AG08396 (cell line): Measurements from ENCODE around the gene TLK1.
"Not testable (repeated sequence)": the region's sequence is repeated elsewhere in the genome, so short reads cannot be mapped to it uniquely, and the experiment has no call there.

Experiments
- DNase-seq: peaks from one replicate; pipeline ENCODE4 v3.0.0; 2012; ENCODE audit warnings: low spot score, mixed read lengths

TLK1 gene

DNA sequence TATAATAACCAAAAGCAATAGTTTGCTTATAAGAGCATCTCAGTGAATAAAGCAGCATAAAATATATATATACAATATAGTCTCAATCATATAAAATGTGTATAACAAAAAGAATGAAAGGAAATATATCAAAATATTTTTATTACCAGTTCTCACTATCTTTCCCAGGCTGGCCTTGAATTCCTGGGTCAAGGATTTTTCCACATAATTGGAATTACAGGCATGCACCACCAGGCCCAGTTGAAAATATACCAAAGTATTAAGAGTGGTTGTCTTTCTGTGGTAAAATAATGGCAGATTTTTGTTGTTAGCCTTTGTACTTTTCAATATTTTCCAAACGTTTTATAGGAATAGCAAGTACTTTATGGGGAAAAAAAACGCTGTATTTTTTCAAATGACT lies 8.6 kb upstream of the TLK1 start:
- DNase-seq: no peak

DNA sequence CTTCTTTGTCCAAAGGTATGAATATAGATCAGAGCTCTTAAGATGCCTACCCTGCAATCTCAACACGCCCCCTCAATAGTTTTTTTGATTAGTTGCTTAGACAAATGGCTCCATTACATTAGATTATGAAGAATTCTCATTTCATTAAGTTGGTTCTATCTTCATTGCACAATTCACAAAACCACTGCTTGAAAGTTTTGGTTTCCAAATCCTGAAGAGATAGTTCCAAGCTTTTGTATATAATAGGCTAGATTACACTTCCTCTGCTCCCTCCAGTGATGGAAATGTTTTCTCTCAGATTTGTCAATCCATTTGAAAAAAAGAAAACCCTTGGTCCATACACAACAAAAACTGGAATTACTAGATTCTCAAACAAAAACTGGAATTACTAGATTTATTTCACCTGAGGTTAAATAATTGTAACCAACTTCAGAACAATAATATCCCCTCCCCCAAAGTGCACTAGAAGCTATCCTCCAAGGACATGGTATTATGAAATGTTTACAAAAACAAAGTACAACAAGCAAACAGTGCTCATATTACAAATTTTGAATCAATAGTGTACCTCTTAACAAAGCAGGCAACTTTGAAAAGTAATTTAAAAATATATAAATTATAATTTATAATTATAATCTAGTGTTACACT lies 6.8 kb upstream of the TLK1 start:
- no peak for DNase-seq

DNA sequence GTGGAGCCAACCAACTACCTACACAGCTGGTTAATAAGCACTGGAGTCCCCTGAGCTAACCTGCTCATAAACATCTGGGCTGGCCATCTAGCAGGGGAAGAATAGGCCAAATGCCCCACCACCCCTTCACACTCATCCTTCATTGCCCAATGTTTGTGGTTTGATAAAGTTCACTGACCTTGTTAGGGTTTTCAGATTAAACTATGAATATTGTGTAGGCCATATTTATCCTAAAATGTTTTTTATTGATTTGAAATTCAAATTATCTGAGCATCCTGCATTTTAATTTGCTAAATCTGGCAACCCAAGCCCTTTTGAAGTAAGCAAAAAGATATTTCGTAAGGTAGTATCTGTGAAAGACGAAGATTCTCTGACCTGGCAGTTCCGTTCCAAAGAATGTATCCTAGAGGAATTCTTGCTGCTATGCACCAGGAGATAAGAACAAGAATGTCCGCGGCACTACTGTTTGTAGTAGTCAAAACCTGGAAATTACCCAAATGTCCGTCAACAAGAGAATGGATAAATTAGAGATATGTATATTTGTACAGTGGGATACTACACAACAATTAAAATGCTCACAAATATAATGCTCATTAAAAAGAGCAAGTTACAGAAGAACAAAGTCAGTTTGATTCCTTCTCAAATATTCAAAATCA lies 5.8 kb upstream of the TLK1 start:
- DNase-seq: no peak

DNA sequence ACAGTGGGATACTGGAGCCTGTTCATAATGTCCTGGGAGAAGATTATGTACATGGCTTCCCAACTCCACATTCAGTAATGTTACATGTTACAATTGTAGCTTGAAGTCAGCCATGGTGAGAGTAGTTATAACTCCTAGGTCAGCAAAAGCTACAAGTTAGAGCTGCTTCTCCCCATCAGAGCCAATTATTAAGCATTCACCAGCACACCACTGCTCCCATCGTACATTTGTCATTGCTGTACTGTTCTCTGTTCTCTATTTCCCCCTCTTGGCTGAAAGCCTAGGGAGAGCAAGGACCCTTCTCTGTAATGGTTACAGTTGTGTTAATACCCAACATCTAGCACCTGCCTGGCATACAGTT lies 5.3 kb upstream of the TLK1 start:
- DNase-seq: no peak

DNA sequence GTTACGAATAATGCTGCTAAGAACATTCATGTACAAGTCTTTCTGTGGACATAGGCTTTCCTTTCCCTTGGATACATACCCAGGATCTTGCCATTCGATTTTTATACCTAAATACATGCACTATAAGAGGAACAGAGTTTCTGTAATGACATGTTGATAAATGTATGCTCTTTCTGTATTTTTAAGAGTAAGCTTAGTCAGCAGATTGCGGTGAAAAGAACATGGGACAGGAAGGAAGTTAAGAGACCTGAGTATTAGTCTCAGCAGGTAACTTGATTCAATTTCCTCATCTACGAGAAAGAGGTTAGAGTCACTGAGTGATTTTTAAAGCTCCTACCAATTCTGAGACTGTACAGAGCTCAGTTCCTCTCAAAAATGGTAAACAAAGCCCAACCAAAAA lies 2.6 kb upstream of the TLK1 start:
- no peak for DNase-seq

DNA sequence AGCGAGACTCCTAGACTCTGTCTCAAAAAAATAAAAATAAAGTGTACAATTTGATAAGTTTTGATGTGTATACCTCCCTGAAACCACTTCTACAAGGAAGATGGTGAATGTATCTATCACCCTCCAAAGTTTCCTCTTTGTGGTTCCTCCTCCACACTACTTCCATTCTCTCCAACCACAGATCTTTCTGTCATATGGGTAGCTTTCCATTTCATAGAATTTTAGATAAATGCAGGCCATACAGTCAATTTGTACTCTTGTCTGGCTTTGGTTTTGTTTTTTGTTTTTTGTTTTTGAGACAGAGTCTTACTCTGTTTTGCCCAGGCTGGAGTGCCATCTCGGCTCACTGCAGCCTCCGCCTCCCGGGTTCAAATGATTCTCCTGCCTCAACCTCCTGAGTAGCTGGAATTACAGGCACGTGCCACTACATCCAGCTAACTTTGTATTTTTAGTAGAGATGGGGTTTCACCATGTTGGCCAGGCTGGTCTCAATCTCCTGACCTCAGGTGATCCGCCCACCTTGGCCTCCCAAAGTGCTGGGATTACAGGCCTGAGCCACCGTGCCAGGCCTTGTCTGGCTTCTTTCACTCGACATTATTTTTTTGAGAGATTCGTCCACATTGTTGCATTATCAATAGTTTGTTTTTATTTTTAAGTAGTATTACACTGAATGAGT lies 2.0 kb upstream of the TLK1 start:
- DNase-seq: not testable (repeated sequence)

DNA sequence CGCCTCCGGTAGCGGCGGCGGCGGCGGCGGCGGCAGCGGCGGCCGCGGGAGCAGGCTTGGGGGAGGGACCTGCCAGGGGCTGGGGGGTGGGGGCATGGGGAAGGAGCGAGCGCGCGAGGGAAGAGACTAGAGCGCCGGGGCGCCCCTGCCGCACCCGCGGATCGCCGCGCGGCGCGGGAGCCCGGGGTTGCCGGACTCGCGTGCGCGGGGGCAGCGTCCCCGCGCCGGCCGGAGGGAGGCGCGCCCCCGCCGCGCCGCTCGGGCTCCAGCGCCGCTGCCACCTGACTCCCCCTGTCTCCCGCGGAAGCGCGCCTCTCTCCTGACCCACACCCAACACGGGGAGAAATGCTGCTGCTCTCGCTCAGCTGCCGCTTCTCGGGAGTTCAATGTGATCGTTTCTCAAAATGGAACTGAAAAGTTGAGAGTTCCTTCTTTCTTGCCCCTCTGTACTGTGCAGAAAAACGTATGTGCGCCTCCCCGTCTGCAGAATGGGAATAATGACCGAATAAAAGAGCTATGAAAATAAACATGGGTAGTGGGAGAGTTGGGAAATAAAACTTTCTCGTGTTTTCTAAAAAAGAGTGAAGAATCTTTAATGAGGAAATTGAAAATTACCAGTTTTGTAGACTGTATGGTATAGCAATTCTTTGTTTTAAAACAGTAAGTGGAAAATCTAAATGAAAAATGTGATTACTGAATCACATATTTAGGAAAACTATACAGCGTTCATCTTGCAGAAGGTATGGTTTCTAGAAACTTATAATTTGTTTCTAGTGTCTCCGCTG lies 455 bp upstream of the TLK1 start:
- DNase-seq: peak; percentile 89

DNA sequence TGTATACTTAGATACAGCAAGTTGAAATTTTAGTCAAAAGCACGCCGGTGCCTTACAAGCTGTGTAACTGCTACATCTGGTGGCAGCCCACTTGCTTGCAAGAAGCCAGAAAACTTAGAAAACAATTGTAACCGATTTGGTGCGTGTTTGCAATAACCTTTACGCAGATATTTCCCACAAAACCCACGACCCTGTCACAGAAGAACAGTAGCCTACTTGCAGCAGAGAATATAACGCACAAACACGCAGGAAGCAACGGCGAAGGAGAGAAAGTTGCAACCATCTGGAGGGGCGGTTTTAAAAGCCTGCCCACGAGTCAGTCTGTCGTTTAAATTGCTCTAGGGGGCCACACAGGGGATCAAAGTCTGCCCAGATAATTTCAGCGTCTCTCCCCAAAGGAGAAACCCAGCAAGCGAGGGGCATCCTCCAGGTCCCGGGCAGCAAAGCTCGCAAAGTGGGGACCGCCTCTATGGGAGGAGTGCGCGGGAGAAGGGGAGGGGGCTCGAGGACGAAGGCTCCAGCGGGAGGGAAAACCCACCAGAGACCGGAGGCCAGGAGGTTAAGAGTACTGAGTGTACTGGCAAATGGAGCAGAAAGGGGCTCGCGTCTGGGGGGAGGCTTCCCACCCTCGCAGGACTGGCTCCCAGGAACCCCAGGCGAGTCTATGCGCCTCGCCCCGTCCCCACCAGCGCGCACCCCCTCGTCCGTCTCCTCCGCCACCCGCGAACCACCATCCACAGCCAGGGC lies 1.1 kb downstream of the TLK1 start:
- peak; percentile 53 for DNase-seq

DNA sequence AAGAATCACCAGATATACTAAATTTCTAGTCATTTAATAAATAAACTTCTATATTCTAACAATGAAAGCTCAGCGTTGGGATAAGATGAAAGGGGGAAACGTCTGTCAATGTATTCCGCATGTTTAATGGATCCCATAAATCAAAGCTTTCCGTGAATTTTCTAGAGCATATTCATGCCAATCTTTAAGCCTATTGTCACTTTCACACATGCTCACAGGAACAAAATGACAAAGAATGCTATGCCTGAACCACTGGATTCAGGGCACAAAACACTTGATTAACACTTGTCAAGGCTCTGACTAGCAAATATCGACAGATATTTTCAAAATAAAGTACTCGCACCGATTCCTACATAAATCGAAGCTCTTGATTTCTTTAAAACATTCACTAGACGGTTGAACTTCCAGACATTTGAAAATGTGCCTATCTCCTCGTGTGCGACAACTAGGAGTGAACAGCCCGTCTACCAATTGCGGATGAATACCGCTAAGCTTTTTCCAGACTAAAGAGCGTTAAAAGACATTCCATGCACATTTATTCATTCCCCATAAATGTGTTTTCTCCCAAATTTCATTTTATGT lies 1.8 kb downstream of the TLK1 start:
- DNase-seq: no peak

DNA sequence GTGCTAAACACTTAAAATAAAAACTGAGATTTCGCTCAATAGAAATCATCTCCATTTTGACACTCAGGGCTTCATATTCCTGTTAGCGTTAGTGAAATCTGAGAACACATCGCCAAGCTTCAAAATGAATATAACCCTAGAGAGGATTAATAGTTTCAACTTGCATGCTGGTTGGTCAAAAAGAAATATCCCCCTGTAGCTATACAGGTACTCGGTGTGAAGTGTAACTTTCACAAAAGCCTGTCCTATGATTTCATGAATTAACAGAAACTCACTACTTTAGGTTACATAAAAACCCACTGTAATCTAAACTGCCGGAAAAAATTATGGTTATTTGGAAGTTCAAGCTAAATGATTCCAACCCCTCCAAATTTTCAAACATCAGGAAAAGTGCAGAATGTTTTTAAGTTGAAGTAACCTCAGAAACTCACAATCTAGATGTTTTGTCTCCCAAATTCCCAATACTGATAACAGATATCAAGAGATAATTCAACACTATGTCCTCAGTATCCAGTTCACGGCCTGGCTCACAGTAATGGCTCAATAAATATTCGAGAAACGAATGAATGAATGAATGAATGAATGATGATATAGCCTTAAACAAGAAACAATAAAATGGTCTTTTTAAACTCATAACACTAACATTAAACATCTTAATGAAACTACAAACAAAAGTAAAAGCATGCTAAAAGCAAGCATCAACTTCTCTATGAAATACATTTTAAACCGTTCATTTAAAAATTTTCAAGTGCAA lies 2.5 kb downstream of the TLK1 start:
- no peak for DNase-seq

DNA sequence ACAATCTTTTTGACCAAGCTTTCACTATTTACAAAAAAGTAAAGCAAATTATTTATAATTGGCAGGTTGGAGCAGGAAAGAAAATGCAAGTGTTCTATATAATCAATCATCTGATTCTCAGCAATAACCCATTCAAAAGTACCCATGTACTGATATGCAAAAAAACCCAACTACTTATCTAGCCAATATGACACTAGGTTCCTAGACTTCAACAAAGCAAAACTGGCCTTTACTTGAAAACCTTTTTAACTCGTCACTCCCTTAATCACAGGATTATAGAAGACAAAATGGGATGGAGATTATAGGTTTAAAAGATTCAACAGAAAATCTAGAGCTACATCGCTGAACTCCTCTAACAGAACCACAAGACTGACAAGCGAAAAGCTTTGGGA lies 3.6 kb downstream of the TLK1 start:
- DNase-seq: no peak

DNA sequence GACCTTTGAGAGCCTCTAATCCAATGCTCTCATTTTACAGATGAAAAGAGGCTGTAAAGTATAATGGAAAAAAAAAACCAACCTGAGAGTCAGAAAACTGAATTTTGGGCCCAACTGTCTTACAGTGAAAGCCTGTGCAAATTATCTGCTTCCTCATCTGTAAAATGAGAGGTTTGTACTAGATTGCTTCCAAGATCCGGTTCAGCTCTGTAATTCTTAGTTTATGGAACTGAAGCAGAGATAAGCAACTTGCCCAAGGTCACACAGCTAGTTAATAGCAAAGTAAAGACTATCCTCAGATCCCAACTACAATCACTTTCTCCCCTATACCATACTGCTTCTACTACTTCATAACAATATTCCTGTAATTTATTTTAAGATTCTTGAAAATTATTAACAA lies 6.3 kb downstream of the TLK1 start:
- DNase-seq: no peak

DNA sequence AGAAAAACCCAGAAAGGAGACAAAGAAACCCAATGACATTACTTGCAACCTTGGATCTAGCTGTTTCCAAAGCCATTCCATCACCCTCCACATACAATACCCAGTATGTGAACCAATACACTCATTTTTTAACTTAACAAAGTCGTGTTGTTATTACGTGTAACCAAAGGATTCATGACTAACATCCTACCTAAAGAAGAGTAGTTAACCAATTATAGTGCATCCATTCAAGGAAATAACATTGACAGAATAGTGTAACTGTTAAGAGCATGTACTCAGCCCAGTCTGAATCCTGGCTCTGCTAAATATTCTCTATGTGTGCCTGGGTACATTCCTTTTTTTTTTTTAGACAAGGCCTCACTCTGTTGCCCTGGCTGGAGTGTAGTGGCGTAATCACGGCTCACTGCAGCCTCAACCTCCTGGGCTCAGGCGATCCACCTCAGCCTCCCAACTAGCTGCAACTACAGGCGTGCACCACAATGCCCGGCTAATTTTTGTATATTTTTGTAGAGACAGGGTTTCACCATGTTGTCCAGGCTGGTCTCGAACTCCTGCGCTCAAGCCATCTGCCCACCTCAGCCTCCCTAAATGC lies 9.9 kb downstream of the TLK1 start:
- no peak for DNase-seq

DNA sequence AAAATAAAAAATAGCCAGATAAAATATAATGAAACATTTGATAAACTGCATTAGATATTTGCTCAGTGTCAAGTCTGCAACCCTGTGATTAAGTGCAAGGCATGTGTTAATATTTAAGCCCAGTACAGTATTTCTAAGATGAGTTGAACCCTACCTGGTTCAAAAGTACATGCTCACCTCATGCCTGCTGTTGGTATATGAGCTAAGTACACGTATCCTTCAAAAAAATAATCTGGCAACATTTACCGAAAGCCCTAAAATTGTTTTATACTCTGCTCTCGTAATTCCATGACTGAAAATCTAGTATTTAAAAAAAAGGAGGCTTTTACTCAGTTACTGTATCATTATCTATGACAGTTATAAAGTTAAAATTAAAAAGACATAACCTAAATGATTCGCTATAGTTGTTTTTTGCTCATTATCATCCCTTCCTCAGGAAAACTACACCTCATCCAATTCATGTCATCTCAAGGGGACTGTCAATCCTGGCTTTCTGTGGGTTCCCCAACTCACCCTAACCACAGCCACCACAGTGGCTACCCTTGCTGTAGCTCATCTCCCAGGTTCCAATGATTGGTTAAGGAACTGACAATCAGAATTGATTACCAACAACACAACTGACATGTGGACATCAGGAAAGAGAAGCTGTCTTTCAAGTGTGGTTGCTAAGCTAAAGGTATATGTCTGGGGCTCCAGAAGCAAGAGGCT lies 10.6 kb downstream of the TLK1 start:
- DNase-seq: no peak

DNA sequence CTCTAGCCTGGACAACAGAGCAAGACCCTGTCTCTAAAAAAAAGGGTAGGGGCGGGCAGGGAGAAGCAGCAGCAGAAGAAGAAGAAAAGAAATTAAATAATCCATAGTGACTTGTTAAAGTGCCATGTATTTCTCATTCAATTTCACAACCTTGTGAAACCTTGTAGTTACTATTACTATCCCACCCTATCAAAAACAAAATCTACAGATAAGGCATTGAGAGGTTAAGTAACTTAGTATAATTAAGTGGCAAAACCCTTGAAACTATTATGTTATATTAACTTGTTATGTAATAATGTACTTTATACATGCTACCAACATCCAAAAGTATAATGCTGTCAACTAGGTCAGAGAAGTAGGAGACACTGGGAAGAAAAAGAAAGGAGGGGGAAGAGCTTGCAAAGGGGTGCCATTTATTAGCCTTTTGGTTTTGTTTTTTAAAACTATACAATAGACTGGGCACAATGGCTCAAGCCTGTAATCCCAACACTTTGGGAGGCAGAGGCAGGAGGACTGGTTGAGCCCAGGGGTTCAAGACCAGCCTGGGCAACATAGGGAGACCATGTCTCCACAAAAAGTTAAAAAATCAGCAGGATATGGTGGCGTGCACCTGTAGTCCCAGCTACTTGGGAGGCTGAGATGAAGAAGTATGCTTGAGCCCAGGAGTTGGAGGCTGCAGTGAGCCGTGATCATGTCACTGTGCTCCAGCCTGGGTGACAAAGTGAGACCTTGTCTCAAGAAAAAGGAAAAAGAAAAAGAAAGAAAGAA lies 11.3 kb downstream of the TLK1 start:
- no peak for DNase-seq

DNA sequence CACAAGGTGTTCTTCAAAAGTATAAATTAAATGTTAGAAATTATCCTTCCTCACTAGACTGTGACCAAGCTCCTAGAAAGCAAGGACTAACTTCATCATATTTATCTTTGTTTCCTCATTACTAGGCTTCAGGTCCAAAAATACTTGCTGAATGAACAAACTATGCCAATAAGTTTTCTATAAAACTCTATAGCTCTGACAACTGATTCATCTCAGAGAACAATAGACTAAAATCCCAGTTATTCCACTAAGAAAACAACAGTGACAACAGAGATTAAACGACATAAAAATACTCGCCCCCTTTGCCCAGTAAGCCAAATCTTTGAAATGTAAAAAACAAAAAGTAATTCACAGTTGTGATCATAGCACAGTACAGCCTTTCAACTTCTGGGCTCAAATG lies 13.6 kb downstream of the TLK1 start:
- DNase-seq: no peak

DNA sequence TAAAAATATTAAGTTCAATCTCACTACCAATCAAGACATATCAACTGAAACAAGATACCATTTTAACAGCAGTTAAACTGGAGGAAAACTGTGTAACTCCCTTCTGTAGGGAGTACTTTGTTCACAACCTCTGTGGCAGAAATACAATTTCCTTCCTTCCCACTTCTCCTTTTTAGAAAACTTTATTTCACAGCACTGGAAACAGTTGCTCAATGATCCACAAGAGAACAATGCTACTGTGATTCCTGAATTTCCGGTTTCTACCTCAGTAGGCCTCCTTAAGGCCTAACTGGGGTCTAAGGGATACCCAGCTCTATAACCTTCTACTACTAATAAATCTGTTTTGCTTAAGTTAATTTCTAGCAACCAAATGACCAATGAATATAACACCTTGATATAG lies 14.1 kb downstream of the TLK1 start:
- DNase-seq: no peak

DNA sequence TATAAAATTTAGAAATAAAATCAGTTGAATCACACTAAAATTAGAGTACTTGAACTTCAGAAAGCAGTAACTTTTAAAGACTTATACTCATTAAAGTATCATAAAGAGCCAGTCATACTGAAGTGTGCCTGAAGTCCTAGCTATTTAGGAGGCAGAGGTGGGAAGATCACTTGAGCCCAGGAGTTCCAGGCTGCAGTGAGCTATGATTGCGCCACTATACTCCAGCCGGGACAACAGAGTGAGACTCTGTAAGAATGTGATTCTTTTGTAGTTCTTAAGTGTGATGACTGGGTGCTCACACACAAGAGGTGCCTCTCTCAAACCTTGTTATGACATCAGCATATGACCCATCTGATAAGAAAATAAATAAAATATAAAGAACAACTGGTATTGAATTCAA lies 14.6 kb downstream of the TLK1 start:
- no peak for DNase-seq

DNA sequence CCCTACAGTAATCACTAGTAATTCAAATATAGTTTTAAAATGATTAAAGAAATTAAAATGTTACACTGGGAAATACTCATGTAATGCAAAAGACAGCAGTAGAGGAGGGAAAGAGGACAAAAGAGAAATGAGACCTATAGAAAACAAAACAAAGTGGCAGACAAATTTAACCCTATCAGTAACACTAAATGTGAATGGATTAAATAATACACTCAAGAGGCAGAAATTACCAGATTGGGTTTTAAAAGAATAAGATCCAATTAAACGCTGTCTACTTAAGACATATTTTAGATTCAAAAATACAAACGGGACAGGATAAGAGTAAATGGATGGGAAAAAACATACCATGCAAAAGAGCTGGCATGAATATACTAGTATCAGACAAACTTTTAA lies 17.0 kb downstream of the TLK1 start:
- DNase-seq: no peak
